Adrenal gland (tissue), 12 donors: ENCODE measurements around the gene LRRC4. TPM values are rescaled to one million over a fixed set of nuclear protein-coding genes. Genes with fewer than 3 reads are reported as not detected.
A peak's percentile ranks its signal among the peaks of the same experiment; 100 is the strongest.

ENCODE experiments used
- DNase-seq, 7 donors: peaks; one replicate each; pipeline ENCODE4 v3.0.0-alpha.2; 2019 to 2020
- H3K27ac ChIP-seq, 5 donors: fragments of 200-600 bp; sonication (generic) in 4 of 5; 1 replicate in 3 of 5; 2 replicates in 2 of 5; pipeline versions ENCODE4 v1.5.1 to v1.8.0; 2016 to 2020; ENCODE audit warnings: mild to moderate bottlenecking in 1 of 5
- H3K27me3 ChIP-seq: fragments of 200-600 bp; 2 replicates; pipeline ENCODE4 v1.8.0; 2021
- H3K36me3 ChIP-seq, 2 donors: fragments of 200-600 bp; replicated peaks in 1 of 2; 1 replicate in 1 of 2; 2 replicates in 1 of 2; pipeline versions ENCODE4 v1.5.1 to v1.8.0; 2018 to 2022
- H3K4me1 ChIP-seq, 2 donors: fragments of 200-600 bp; replicated peaks in 1 of 2; 1 replicate in 1 of 2; 2 replicates in 1 of 2; pipeline versions ENCODE4 v1.5.1 to v1.8.0; 2018 to 2021
- H3K4me3 ChIP-seq, 4 donors: fragments of 200-600 bp; sonication (generic) in 3 of 4; one replicate each; pipeline ENCODE4 v1.5.1; 2016 to 2018
- H3K9me3 ChIP-seq, 3 donors: fragments of 200-600 bp; sonication (generic) in 1 of 3; replicated peaks in 1 of 3; 1 replicate in 2 of 3; 2 replicates in 1 of 3; pipeline versions ENCODE4 v1.5.1 to v1.8.0; 2016 to 2021
- CTCF ChIP-seq, 6 experiments: fragments of 450-650 bp in 4 of 6; fragments of 200-600 bp in 2 of 6; sonication (generic) in 1 of 6; IDR thresholded peaks; 1 replicate in 5 of 6; 2 replicates in 1 of 6; pipeline versions ENCODE4 v1.5.1 to v1.8.0; 2016 to 2021; ENCODE audit warnings: antibody characterized with exemption in 6 of 6, mild to moderate bottlenecking in 2 of 6, moderate library complexity in 1 of 6
- POLR2A ChIP-seq, 2 donors: fragments of 450-650 bp; IDR thresholded peaks; one replicate each; pipeline ENCODE4 v1.6.1; 2017; ENCODE audit warnings: antibody characterized with exemption in 2 of 2, mild to moderate bottlenecking in 2 of 2, moderate library complexity in 1 of 2
- whole genome bisulfite sequencing, 4 donors: extraction: QIAGEN DNeasy Blood & Tissue Kit in 2 of 4; methylation state at CpG; one replicate each; pipeline versions ENCODE4 v1.1.5 to v1.1.7; 2013 to 2017; 5-methylcytosine and 5-hydroxymethylcytosine counted together
- intact Hi-C, 2 donors: fragments of 100-400 bp; cut with DNase I; formaldehyde crosslinking; loops; one replicate each; pipeline versions ENCODE4 v1.14.1 to v1.15.0; 2022 to 2023
- polyA plus RNA-seq, 3 donors: library from polyadenylated mRNA; stranded (reverse); fragments of 200-250 nt in 2 of 3; fragments of 350-450 nt in 1 of 3; fragmentation: Illumina TruSeq in 1 of 3; extraction: RNeasy Lipid Tissue Mini Kit (QIAGEN cat#74804) in 1 of 3; gene quantifications; one replicate each; pipeline ENCODE4 v1.2.3, GENCODE V29; 2013 to 2014
- total RNA-seq, 9 donors: library from RNA; depleted of rRNA in 4 of 9; stranded (reverse); fragments of >200 nt in 4 of 9; fragments of 120-200 nt in 1 of 9; fragmentation: NEBNext Ultra II Directional in 1 of 9; extraction: Animal tissue kit (Norgen Biotek cat#: 25700) in 1 of 9; gene quantifications; one replicate each; pipeline versions ENCODE4 v1.1.0 to v1.2.4, GENCODE V29; 2013 to 2023
- donor health status: healthy with polysubstance abuse.
- donor health status: Bipolar disorder and iron deficiency.
- donor health status: DM: yes; HTN: yes; CAD: no.
- donor health status: DM: no; HTN: no; CAD: no.
- donor health status: DM: no; HTN: no; CAD: no.
- donor health status: DM: yes; HTN: yes; CAD: no.

LRRC4 gene
- total and polyA plus RNA-seq, 12 donors: 2.2 to 23.7 (median 8.4) TPM

- Histone ChIP-seq H3K9me3 (no peaks in the 10 kb centered on the region), H3K27ac (no peak overlapping the region), H3K4me1 (peaks cover 44 to 83% of the 10 kb centered on the region in 2 donors), H3K4me3 (no peak overlapping the region), H3K36me3 (no peaks in the 10 kb centered on the region), H3K27me3 (no peaks in the 10 kb centered on the region)
- WGBS, 4 donors: 76 to 80% (median 79%) methylated on average over 5 of the region's 5 CpGs
- intact Hi-C loops: no loop called here
- DNase-seq: no peak
- TF ChIP-seq CTCF (IDR thresholded peaks at IDR 0.05): no peak
These were observed 23.1 kb downstream of the LRRC4 start for GRCh38 chr7:128008141-128008540.

- DNase-seq: no peak
- intact Hi-C loops: no loop called here
- H3K9me3 ChIP-seq: no peaks in the 10 kb centered on the region
- 59 to 71% (median 64%) methylated on average over 3 of the region's 3 CpGs for WGBS, 4 donors
- no peak for TF ChIP-seq CTCF (IDR thresholded peaks at IDR 0.05)
- H3K4me3 ChIP-seq: no peak overlapping the region
- peaks cover 48 to 90% of the 10 kb centered on the region in 2 donors for H3K4me1 ChIP-seq
- no peaks in the 10 kb centered on the region for H3K36me3 ChIP-seq
- no peak overlapping the region for H3K27ac ChIP-seq
- no peaks in the 10 kb centered on the region for H3K27me3 ChIP-seq
These were observed 23.9 kb downstream of the LRRC4 start for GRCh38 chr7:128007303-128007680.

GRCh38 chr7:128006550-128007302 lies 24.5 kb downstream of the LRRC4 start:
- intact Hi-C loops: no loop called here
- WGBS, 4 donors: 91 to 97% (median 95%) methylated on average over 3 to 8 of the region's 8 CpGs
- TF ChIP-seq POLR2A (IDR thresholded peaks at IDR 0.05) (no peak), CTCF (IDR thresholded peaks at IDR 0.05) (no peak)
- no peaks in the 10 kb centered on the region for H3K9me3 ChIP-seq
- H3K4me1 ChIP-seq: peaks cover 48 to 92% of the 10 kb centered on the region in 2 donors
- DNase-seq: peak in 1 of 7 donors; percentile 15
- H3K27ac ChIP-seq: peak overlapping the region in 1 of 5 donors; percentile 19
- no peaks in the 10 kb centered on the region for H3K27me3 ChIP-seq
- no peak overlapping the region for H3K4me3 ChIP-seq
- no peaks in the 10 kb centered on the region for H3K36me3 ChIP-seq

- DNase-seq: peak in 3 of 7 donors; percentile 42 to 49 (median 42)
- Histone ChIP-seq H3K36me3 (no peaks in the 10 kb centered on the region), H3K4me3 (no peak overlapping the region), H3K27ac (peak overlapping the region in 1 of 5 donors; percentile 19), H3K27me3 (no peaks in the 10 kb centered on the region), H3K9me3 (no peaks in the 10 kb centered on the region), H3K4me1 (peaks cover 46 to 90% of the 10 kb centered on the region in 2 donors)
- 45 to 60% (median 52%) methylated on average over 3 of the region's 3 CpGs for WGBS, 4 donors
- TF ChIP-seq POLR2A (IDR thresholded peaks at IDR 0.05) (no peak), CTCF (IDR thresholded peaks at IDR 0.05) (no peak)
- intact Hi-C loops: no loop called here
These were observed 25.5 kb downstream of the LRRC4 start for GRCh38 chr7:128005759-128006159.
